Panc1 (cell line): ENCODE results near the gene LCORL. TPM values are rescaled to one million over a fixed set of nuclear protein-coding genes. Genes with fewer than 3 reads are reported as not detected.

Experiments used
- ATAC-seq: fragments of 200-7000 bp; cut with Tn5 transposase; 2 replicates; pipeline ENCODE4 v1.9.1; 2020; ENCODE audit warnings: mild to moderate bottlenecking, moderate library complexity
- BruUV-seq: library from RNA; stranded (reverse); fragments of 400-500 nt; replicated peaks from 2 replicates; lab custom pipeline; 2021; lab: Mats Ljungman, UMichigan
- CTCF ChIA-PET: fragments of 300-600 bp; sonication (Branson Sonifier 250); formaldehyde crosslinking; loops from one replicate; lab custom pipeline; 2022; ENCODE audit warnings: antibody characterized with exemption; lab: Charles Lee
- POLR2A ChIA-PET: fragments of 300-600 bp; sonication (Branson Sonifier 250); formaldehyde crosslinking; loops from one replicate; lab custom pipeline; 2022; ENCODE audit warnings: antibody characterized with exemption; lab: Charles Lee
- DNase-seq: peaks from one replicate; pipeline ENCODE4 v3.0.0-alpha.2; 2010; ENCODE audit warnings: low read depth, low spot score
- H3K27ac ChIP-seq: 2 replicates; pipeline ENCODE4 v1.5.1; 2011; ENCODE audit warnings: mild to moderate bottlenecking, low read length, inconsistent platforms
- H3K27me3 ChIP-seq: fragments of 200-500 bp; sonication (Bioruptor generic); 2 replicates; pipeline ENCODE4 v1.6.0; 2014; ENCODE audit warnings: low read length, inconsistent platforms; ENCODE audit not compliant: control insufficient read depth, insufficient read depth
- H3K36me3 ChIP-seq: fragments of 200-500 bp; sonication (Bioruptor generic); 2 replicates; pipeline ENCODE4 v1.5.1; 2014; ENCODE audit warnings: inconsistent platforms, mild to moderate bottlenecking, low read length, moderate library complexity; ENCODE audit not compliant: control insufficient read depth, insufficient read depth
- H3K4me1 ChIP-seq: 2 replicates; pipeline ENCODE4 v1.5.1; 2011; ENCODE audit warnings: inconsistent platforms, mild to moderate bottlenecking, low read length, moderate library complexity; ENCODE audit not compliant: control insufficient read depth, insufficient read depth
- H3K4me3 ChIP-seq, 2 experiments: 2 replicates each; pipeline ENCODE4 v1.5.1; 2011 to 2012; ENCODE audit warnings: low read depth in 2 of 2, low read length in 2 of 2, mild to moderate bottlenecking in 2 of 2, inconsistent platforms in 1 of 2, moderate library complexity in 1 of 2
- H3K9me3 ChIP-seq: fragments of 200-500 bp; sonication (Bioruptor generic); 2 replicates; pipeline ENCODE4 v1.5.1; 2014; ENCODE audit warnings: low read depth, mild to moderate bottlenecking, inconsistent platforms, low read length, moderate library complexity; ENCODE audit not compliant: control insufficient read depth, insufficient read depth
- CTCF ChIP-seq: fragments of 450-650 bp; IDR thresholded peaks from 2 replicates; pipeline ENCODE4 v1.5.1; 2017; ENCODE audit warnings: mild to moderate bottlenecking
- POLR2AphosphoS5 ChIP-seq: IDR thresholded peaks from 2 replicates; pipeline ENCODE4 v1.6.1; 2012; ENCODE audit warnings: mild to moderate bottlenecking, low read depth, low read length, moderate library complexity
- REST ChIP-seq, 2 experiments: IDR thresholded peaks; 2 replicates each; pipeline ENCODE4 v1.6.1; 2011 to 2012; ENCODE audit warnings: low read depth in 2 of 2, control low read depth in 1 of 2, low read length in 1 of 2, mild to moderate bottlenecking in 1 of 2, moderate library complexity in 1 of 2; ENCODE audit not compliant: insufficient read depth in 1 of 2
- SIN3A ChIP-seq: IDR thresholded peaks from 2 replicates; pipeline ENCODE4 v1.6.1; 2012; ENCODE audit warnings: low read depth, mild to moderate bottlenecking, low read length, moderate library complexity, borderline replicate concordance; ENCODE audit not compliant: insufficient read depth
- TCF7L2 ChIP-seq: IDR thresholded peaks from 2 replicates; pipeline ENCODE4 v1.6.1; 2011; ENCODE audit warnings: mild to moderate bottlenecking, low read depth, low read length, inconsistent platforms
- in situ Hi-C: cut with HindIII; loops from 2 replicates; pipeline ENCODE4 v1.10.0; 2016; ENCODE audit warnings: low sequenced_read_pairs, low pct_unique_long_range_greater_than_20kb
- intact Hi-C: fragments of 100-400 bp; cut with micrococcal nuclease; formaldehyde crosslinking; loops from one replicate; pipeline ENCODE4 v1.10.0; 2022; ENCODE audit not compliant: unreplicated experiment
- total RNA-seq: library from RNA; stranded (reverse); gene quantifications from one replicate; pipeline ENCODE4 v1.2.1, GENCODE V29; 2021; ENCODE audit not compliant: unreplicated experiment

The LCORL gene
- total RNA-seq, 1 experiment from 2014 or later: 17.5 TPM

- intact Hi-C loops: no loop called here
- ChIA-PET CTCF (no interaction called here), POLR2A (no interaction called here)
- no peak overlapping the region for H3K4me3 ChIP-seq
- DNase-seq (no peak), ATAC-seq (no peak)
- H3K9me3 ChIP-seq: no peaks in the 10 kb centered on the region
- H3K36me3 ChIP-seq: no peaks in the 10 kb centered on the region
- no peak for TF ChIP-seq POLR2AphosphoS5
- TF ChIP-seq REST (IDR thresholded peaks at IDR 0.05; ENCODE audit: insufficient read depth in 1 of 2, low read depth in 2 of 2, low read length in 1 of 2): no peak
- TF ChIP-seq TCF7L2: no peak
- TF ChIP-seq CTCF: no peak
- no peak for TF ChIP-seq SIN3A
- no peak overlapping the region for H3K27ac ChIP-seq
- no peaks in the 10 kb centered on the region for H3K4me1 ChIP-seq
- BruUV-seq: no TSS peak
- in situ Hi-C loops: no loop called here
- no peaks in the 10 kb centered on the region for H3K27me3 ChIP-seq
Measured at GRCh38 chr4:17966312-17966711, 55.2 kb downstream of the LCORL start.

GRCh38 chr4:17964576-17964975 is 57.0 kb downstream of the LCORL start:
- Histone ChIP-seq H3K4me1 (no peaks in the 10 kb centered on the region), H3K27ac (no peak overlapping the region), H3K27me3 (no peaks in the 10 kb centered on the region), H3K9me3 (no peaks in the 10 kb centered on the region), H3K4me3 (no peak overlapping the region), H3K36me3 (no peaks in the 10 kb centered on the region; the same call in 1 of the 2 replicates)
- DNase-seq: no peak
- CTCF ChIA-PET: no interaction called here
- no peak for TF ChIP-seq TCF7L2
- TF ChIP-seq REST (IDR thresholded peaks at IDR 0.05; ENCODE audit: insufficient read depth in 1 of 2, low read depth in 2 of 2, low read length in 1 of 2): no peak
- no peak for TF ChIP-seq CTCF
- no peak for TF ChIP-seq POLR2AphosphoS5
- TF ChIP-seq SIN3A: no peak
- intact Hi-C loops: no loop called here
- BruUV-seq: no TSS peak
- POLR2A ChIA-PET: no interaction called here
- in situ Hi-C loops: no loop called here
- no peak for ATAC-seq
